OCI-LY7 (cell line): ENCODE data around the gene GPX3. TPM values are rescaled to one million over a fixed set of nuclear protein-coding genes. Genes with fewer than 3 reads are reported as not detected.

Experiments used
- BruUV-seq: library from RNA; stranded (reverse); fragments of 400-500 nt; replicated peaks from 2 replicates; lab custom pipeline; 2021; lab: Mats Ljungman, UMichigan
- CTCF ChIA-PET: fragments of 300-600 bp; sonication (Branson Sonifier 250); formaldehyde crosslinking; loops from one replicate; lab custom pipeline; 2022; ENCODE audit warnings: antibody characterized with exemption; ENCODE audit not compliant: unreplicated experiment; lab: Charles Lee
- POLR2A ChIA-PET: fragments of 300-600 bp; sonication (Branson Sonifier 250); formaldehyde crosslinking; loops from one replicate; lab custom pipeline; 2022; ENCODE audit warnings: antibody characterized with exemption; lab: Charles Lee
- DNase-seq: peaks from one replicate; pipeline ENCODE4 v3.0.0-alpha.2; 2015; ENCODE audit warnings: low spot score
- H2AFZ ChIP-seq: fragments of 200-600 bp; sonication (generic), shearing (Covaris generic); 2 replicates; pipeline ENCODE4 v1.6.1; 2014; ENCODE audit warnings: mild to moderate bottlenecking, antibody characterized with exemption, low read length, moderate library complexity
- H3K27ac ChIP-seq: fragments of 200-600 bp; sonication (generic); 2 replicates; pipeline ENCODE4 v1.5.1; 2014; ENCODE audit warnings: mixed run types, low read depth, mild to moderate bottlenecking, moderate library complexity, low read length, inconsistent platforms; ENCODE audit not compliant: poor library complexity, severe bottlenecking
- H3K36me3 ChIP-seq: fragments of 200-600 bp; sonication (generic); 2 replicates; pipeline ENCODE4 v1.6.1; 2014; ENCODE audit warnings: mild to moderate bottlenecking, antibody characterized with exemption, low read length, moderate library complexity, mixed read lengths; ENCODE audit not compliant: insufficient read depth
- H3K4me1 ChIP-seq: fragments of 200-600 bp; sonication (generic); 2 replicates; pipeline ENCODE4 v1.5.1; 2014; ENCODE audit warnings: mild to moderate bottlenecking, low read length; ENCODE audit not compliant: insufficient read depth, poor library complexity, severe bottlenecking
- H3K4me2 ChIP-seq: fragments of 200-600 bp; sonication (generic); 2 replicates; pipeline ENCODE4 v1.6.1; 2014; ENCODE audit warnings: mild to moderate bottlenecking, low read length
- H3K4me3 ChIP-seq: fragments of 200-600 bp; sonication (generic); 2 replicates; pipeline ENCODE4 v1.5.1; 2014; ENCODE audit warnings: mild to moderate bottlenecking, low read depth, low read length; ENCODE audit not compliant: poor library complexity, severe bottlenecking
- H3K79me2 ChIP-seq: fragments of 200-600 bp; sonication (generic); 2 replicates; pipeline ENCODE4 v1.6.1; 2016; ENCODE audit warnings: low read depth, mild to moderate bottlenecking, low read length, moderate library complexity, mixed read lengths; ENCODE audit not compliant: insufficient read depth
- H3K9me2 ChIP-seq: fragments of 200-600 bp; sonication (generic); 2 replicates; pipeline ENCODE4 v1.6.1; 2016; ENCODE audit warnings: mild to moderate bottlenecking, low read length, mixed read lengths; ENCODE audit not compliant: insufficient read depth
- H3K9me3 ChIP-seq: fragments of 200-600 bp; sonication (generic); 2 replicates; pipeline ENCODE4 v1.6.1; 2014; ENCODE audit warnings: mild to moderate bottlenecking, mixed run types, low read length, mixed read lengths
- H4K20me1 ChIP-seq: fragments of 200-600 bp; sonication (generic); 2 replicates; pipeline ENCODE4 v1.6.1; 2014; ENCODE audit warnings: mild to moderate bottlenecking, antibody characterized with exemption, low read length, moderate library complexity, mixed read lengths; ENCODE audit not compliant: insufficient read depth
- EZH2phosphoT487 ChIP-seq: fragments of 200-600 bp; sonication (generic); IDR thresholded peaks from 2 replicates; pipeline ENCODE4 v1.6.1; 2018; ENCODE audit warnings: low read depth, borderline replicate concordance, mild to moderate bottlenecking, mixed run types, antibody characterized with exemption, low read length, moderate library complexity, mixed read lengths
- intact Hi-C: fragments of 100-400 bp; cut with micrococcal nuclease; formaldehyde crosslinking; loops from one replicate; pipeline ENCODE4 v1.10.0; 2022; ENCODE audit not compliant: unreplicated experiment
- total RNA-seq, 2 experiments: library from RNA; depleted of rRNA in 1 of 2; stranded (reverse); fragments of >200 nt in 1 of 2; shearing (Covaris generic) in 1 of 2; gene quantifications; 2 replicates each; pipeline ENCODE4 v1.2.3, GENCODE V29; 2014 to 2022
- TF ChIP-seq, protein P1 (sequence below): fragments of 200-600 bp; sonication (generic); conservative IDR thresholded peaks from 2 replicates; pipeline ENCODE4 v1.5.1; 2014; ENCODE audit warnings: mild to moderate bottlenecking, antibody characterized with exemption, low read length, moderate library complexity, mixed read lengths

The GPX3 gene
- total RNA-seq, 2 experiments from 2014 or later: not detected

GRCh38 chr5:151036556-151036955 lies 16.2 kb downstream of the GPX3 start:
- Histone ChIP-seq H4K20me1 (no peaks in the 10 kb centered on the region), H3K79me2 (no peaks in the 10 kb centered on the region), H3K4me2 (no peak overlapping the region), H3K4me1 (no peaks in the 10 kb centered on the region), H3K4me3 (no peak overlapping the region), H3K36me3 (peaks cover 85% of the 10 kb centered on the region), H3K27ac (no peak overlapping the region), H2AFZ (no peak overlapping the region), H3K9me3 (no peaks in the 10 kb centered on the region), H3K9me2 (no peaks in the 10 kb centered on the region)
- intact Hi-C loops: no loop called here
- ChIA-PET CTCF (no interaction called here), POLR2A (interaction anchor here (0.6 to 1.7 kb wide), 3 partner anchors 79 to 226 kb away, joined by 3 to 7 read pairs (median 4); no protein-coding TSS in a partner anchor)
- no TSS peak for BruUV-seq
- TF ChIP-seq, protein P1, sequence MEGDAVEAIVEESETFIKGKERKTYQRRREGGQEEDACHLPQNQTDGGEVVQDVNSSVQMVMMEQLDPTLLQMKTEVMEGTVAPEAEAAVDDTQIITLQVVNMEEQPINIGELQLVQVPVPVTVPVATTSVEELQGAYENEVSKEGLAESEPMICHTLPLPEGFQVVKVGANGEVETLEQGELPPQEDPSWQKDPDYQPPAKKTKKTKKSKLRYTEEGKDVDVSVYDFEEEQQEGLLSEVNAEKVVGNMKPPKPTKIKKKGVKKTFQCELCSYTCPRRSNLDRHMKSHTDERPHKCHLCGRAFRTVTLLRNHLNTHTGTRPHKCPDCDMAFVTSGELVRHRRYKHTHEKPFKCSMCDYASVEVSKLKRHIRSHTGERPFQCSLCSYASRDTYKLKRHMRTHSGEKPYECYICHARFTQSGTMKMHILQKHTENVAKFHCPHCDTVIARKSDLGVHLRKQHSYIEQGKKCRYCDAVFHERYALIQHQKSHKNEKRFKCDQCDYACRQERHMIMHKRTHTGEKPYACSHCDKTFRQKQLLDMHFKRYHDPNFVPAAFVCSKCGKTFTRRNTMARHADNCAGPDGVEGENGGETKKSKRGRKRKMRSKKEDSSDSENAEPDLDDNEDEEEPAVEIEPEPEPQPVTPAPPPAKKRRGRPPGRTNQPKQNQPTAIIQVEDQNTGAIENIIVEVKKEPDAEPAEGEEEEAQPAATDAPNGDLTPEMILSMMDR: no peak
- no peak for TF ChIP-seq EZH2phosphoT487
- DNase-seq: no peak

- no peak for TF ChIP-seq EZH2phosphoT487
- TF ChIP-seq, protein P1: no peak
- Histone ChIP-seq H3K9me3 (no peaks in the 10 kb centered on the region), H3K27ac (no peak overlapping the region), H4K20me1 (no peaks in the 10 kb centered on the region), H3K79me2 (no peaks in the 10 kb centered on the region), H2AFZ (no peak overlapping the region), H3K36me3 (peaks cover 85% of the 10 kb centered on the region), H3K9me2 (no peaks in the 10 kb centered on the region), H3K4me1 (no peaks in the 10 kb centered on the region), H3K4me2 (no peak overlapping the region), H3K4me3 (no peak overlapping the region)
- CTCF ChIA-PET: no interaction called here
- no peak for DNase-seq
- intact Hi-C loops: no loop called here
- POLR2A ChIA-PET: no interaction called here
- BruUV-seq: no TSS peak
These were observed 17.4 kb downstream of the GPX3 start for GRCh38 chr5:151037561-151038411.

GRCh38 chr5:151038412-151038745 lies 18.0 kb downstream of the GPX3 start:
- BruUV-seq: no TSS peak
- Histone ChIP-seq H3K36me3 (peaks cover 88% of the 10 kb centered on the region), H3K27ac (no peak overlapping the region), H3K4me1 (no peaks in the 10 kb centered on the region), H3K79me2 (no peaks in the 10 kb centered on the region), H3K4me2 (no peak overlapping the region), H3K4me3 (no peak overlapping the region), H3K9me2 (no peaks in the 10 kb centered on the region), H3K9me3 (no peaks in the 10 kb centered on the region), H4K20me1 (no peaks in the 10 kb centered on the region), H2AFZ (no peak overlapping the region)
- ChIA-PET POLR2A (no interaction called here), CTCF (no interaction called here)
- TF ChIP-seq, protein P1: no peak
- no peak for TF ChIP-seq EZH2phosphoT487
- DNase-seq: no peak
- intact Hi-C loops: no loop called here
